ENCODE results near the gene PDE4D.

Gene PDE4D

GRCh38 chr5:59234236-59234635, 659.3 kb downstream of the PDE4D start:
- in situ Hi-C loops (cut with MboI; ENCODE audit: low pct_unique_long_range_greater_than_20kb, low sequenced_read_pairs) = no loop called here
- no peak for DNase-seq

GRCh38 chr5:59231221-59231931, 662.1 kb downstream of the PDE4D start:
- no peak for DNase-seq
- in situ Hi-C loops (cut with MboI; ENCODE audit: low pct_unique_long_range_greater_than_20kb, low sequenced_read_pairs) = no loop called here

DNA sequence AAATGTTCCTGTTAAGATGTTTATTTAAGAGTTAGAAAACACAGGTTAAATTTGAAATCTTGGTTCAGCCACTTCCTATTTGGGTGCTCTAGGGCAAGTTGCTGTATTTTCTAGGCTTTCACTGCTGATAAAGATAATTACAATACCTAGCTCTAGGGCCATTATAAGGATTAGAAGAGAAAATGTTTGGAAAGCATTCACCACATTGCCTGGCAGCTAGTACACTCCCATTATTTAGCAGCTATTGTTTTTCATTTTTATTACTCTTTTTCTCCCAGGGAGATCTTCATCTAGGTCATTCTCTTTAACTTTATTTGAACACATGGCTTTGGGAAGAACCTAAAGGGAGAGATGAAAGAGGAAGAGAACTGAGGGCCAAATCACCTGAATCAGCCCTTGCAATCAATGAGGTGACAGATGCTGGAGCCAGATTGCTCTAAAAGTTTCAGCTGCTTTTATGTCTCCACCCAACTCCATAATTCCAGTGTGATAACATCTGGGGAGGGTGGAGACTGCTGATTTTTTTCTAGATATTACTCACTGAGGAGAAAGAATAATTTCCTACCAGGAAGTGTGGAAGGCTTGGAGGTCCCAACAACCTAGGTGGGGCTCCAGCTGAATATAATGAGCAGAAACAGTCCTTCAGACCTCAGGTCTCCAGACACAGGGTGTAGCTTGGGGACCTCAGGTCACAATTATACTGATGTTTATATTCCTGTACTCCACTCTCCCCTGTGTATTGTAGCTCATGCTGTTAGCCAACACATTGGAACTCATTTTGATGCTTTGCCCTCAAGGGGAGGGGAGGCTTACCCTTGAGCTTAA, 670.6 kb downstream of the PDE4D start:
- in situ Hi-C loops (cut with MboI; ENCODE audit: low pct_unique_long_range_greater_than_20kb, low sequenced_read_pairs) = loop anchor here (25.0 kb wide), 1 partner anchor 139 kb away; no protein-coding TSS in a partner anchor
- peak; percentile 14 for DNase-seq

- in situ Hi-C loops (cut with MboI; ENCODE audit: low pct_unique_long_range_greater_than_20kb, low sequenced_read_pairs) = loop anchor here (25.0 kb wide), 1 partner anchor 141 kb away; no protein-coding TSS in a partner anchor
- DNase-seq = no peak
These were observed 671.8 kb downstream of the PDE4D start for GRCh38 chr5:59221769-59222168.

GRCh38 chr5:59218424-59219045, 675.0 kb downstream of the PDE4D start:
- DNase-seq = peak; percentile 31
- in situ Hi-C loops (cut with MboI; ENCODE audit: low pct_unique_long_range_greater_than_20kb, low sequenced_read_pairs) = loop anchor here (25.0 kb wide), 1 partner anchor 144 kb away; no protein-coding TSS in a partner anchor

- DNase-seq = no peak
- in situ Hi-C loops (cut with MboI; ENCODE audit: low pct_unique_long_range_greater_than_20kb, low sequenced_read_pairs) = loop anchor here (25.0 kb wide), 1 partner anchor 145 kb away; no protein-coding TSS in a partner anchor
These were observed 676.7 kb downstream of the PDE4D start for GRCh38 chr5:59216841-59217240.

- in situ Hi-C loops (cut with MboI; ENCODE audit: low pct_unique_long_range_greater_than_20kb, low sequenced_read_pairs) = loop anchor here (25.0 kb wide), 1 partner anchor 150 kb away; no protein-coding TSS in a partner anchor
- no peak for DNase-seq
These were observed 680.9 kb downstream of the PDE4D start for GRCh38 chr5:59212596-59212995.

- in situ Hi-C loops (cut with MboI; ENCODE audit: low pct_unique_long_range_greater_than_20kb, low sequenced_read_pairs) = loop anchor here (25.0 kb wide), 1 partner anchor 152 kb away; no protein-coding TSS in a partner anchor
These were observed 683.7 kb downstream of the PDE4D start for GRCh38 chr5:59209758-59210359.

DNA sequence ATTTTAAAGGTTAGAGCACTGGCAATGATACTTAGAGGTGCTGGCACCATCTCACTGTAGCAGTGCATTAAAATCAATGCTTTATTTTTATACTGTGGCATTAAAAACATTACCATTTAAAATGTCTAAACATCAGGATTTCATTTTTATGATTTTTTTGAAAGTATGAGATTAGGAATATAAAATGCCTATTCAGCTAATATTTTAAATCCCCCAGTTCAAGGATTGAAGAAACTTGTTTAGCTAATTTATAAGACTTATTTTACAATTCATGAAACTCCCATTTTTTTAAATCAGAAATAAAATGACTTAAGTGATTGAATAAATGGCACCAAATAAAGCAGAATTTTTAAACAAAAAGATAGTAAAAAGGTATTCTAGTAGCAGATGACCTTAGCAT, 685.1 kb downstream of the PDE4D start:
- in situ Hi-C loops (cut with MboI; ENCODE audit: low pct_unique_long_range_greater_than_20kb, low sequenced_read_pairs) = loop anchor here (25.0 kb wide), 1 partner anchor 154 kb away; no protein-coding TSS in a partner anchor
- no peak for DNase-seq

More at GRCh38 chr5:59209758-59210359, 683.7 kb downstream of the PDE4D start:
- no peak for DNase-seq

DNA sequence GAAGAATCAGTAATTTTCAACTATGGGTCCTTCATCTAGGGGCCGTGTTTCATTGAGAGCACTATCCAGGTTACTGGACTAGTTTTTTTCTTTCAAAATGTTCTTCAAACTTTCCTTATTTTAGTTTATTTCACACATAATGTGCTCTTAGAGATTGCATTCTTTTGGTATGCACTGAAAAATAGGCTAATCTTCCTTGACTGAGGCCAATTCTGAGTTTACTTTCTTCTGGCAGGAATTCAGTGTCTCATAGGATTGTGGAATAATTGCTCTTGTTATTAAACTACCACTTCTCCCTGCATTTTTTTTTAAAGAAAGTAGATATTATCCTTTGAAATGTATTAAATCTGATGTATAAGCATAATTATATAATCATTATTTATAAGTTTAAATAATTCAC, 686.1 kb downstream of the PDE4D start:
- in situ Hi-C loops (cut with MboI; ENCODE audit: low pct_unique_long_range_greater_than_20kb, low sequenced_read_pairs) = loop anchor here (25.0 kb wide), 1 partner anchor 155 kb away; no protein-coding TSS in a partner anchor
- DNase-seq = no peak

GRCh38 chr5:59206132-59206581, 687.4 kb downstream of the PDE4D start:
- no peak for DNase-seq
- in situ Hi-C loops (cut with MboI; ENCODE audit: low pct_unique_long_range_greater_than_20kb, low sequenced_read_pairs) = loop anchor here (25.0 kb wide), 1 partner anchor 156 kb away; no protein-coding TSS in a partner anchor

DNA sequence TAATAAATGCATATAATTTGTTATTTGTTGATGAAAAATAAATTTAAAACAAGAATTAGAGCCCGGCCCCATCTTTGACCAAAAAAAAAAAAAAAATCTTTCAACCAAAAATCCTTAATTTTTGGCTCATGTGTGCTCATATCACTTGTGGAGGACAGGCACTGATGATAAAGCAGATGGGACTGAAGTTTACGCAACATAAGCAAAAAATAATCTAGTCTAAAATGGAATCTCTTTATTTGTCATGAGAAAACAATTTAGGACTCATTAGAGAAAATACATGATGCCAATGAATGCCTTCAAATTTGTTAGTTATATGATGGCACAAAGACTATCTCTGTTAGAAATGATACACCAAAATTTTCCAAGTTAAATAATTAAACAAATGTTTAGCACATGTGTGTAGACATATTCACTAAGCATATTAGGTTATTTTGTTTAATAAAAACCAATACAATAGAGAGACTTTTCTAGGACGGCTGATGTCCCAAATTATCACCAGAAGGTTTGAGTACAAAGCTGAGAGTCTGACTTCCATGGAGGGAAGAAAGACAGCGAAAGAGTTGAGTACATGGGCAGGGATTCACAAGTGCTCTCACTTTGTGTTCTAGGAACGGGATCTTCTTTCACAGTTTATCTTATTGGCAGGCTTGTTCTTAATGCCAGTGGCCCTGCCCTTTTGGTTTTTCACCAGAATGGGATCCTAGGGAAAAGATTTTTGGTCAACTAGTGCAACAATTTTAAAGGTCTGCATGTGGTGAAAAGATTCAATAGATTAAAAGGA, 689.2 kb downstream of the PDE4D start:
- no peak for DNase-seq
- in situ Hi-C loops (cut with MboI; ENCODE audit: low pct_unique_long_range_greater_than_20kb, low sequenced_read_pairs) = loop anchor here (25.0 kb wide), 1 partner anchor 158 kb away; no protein-coding TSS in a partner anchor

DNA sequence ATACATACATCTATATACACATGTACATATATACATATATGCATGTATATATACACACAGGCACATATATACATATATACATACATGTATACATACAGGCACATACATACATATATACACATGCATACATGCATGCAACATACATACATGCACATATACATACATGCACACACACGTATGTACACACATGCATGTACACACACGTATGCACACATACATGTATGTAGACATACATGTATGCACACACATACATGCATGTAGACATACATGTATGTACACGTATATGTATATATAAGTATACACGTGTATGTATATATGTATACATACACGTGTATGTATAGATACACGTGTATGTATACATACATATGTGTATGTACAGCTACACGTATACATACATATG, 693.7 kb downstream of the PDE4D start:
- no peak for DNase-seq
- in situ Hi-C loops (cut with MboI; ENCODE audit: low pct_unique_long_range_greater_than_20kb, low sequenced_read_pairs) = loop anchor here (25.0 kb wide), 1 partner anchor 162 kb away; no protein-coding TSS in a partner anchor

GRCh38 chr5:59198832-59199231, 694.7 kb downstream of the PDE4D start:
- in situ Hi-C loops (cut with MboI; ENCODE audit: low pct_unique_long_range_greater_than_20kb, low sequenced_read_pairs) = no loop called here
- DNase-seq = no peak

DNA sequence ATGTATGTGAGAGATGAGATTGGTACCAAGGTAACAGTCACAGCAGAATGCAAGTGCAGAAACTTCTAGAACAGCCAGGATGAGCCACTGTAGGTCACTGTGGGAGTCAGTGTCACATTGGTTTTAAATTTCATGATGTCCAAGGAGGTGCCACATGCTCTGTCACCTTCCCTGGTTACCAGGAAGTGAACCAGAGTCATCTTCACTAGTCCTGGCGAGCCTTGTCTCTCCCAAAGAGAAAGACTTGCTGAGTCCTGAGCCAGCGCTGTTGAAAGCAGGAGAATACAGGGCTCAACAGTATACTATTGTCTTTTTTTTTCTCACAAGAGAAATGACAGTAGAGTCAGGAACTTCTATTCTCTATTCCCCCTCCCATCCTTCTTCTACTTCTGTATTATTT, 695.2 kb downstream of the PDE4D start:
- DNase-seq = no peak
- in situ Hi-C loops (cut with MboI; ENCODE audit: low pct_unique_long_range_greater_than_20kb, low sequenced_read_pairs) = no loop called here

GRCh38 chr5:59197911-59198310, 695.6 kb downstream of the PDE4D start:
- in situ Hi-C loops (cut with MboI; ENCODE audit: low pct_unique_long_range_greater_than_20kb, low sequenced_read_pairs) = no loop called here
- DNase-seq = no peak

DNA sequence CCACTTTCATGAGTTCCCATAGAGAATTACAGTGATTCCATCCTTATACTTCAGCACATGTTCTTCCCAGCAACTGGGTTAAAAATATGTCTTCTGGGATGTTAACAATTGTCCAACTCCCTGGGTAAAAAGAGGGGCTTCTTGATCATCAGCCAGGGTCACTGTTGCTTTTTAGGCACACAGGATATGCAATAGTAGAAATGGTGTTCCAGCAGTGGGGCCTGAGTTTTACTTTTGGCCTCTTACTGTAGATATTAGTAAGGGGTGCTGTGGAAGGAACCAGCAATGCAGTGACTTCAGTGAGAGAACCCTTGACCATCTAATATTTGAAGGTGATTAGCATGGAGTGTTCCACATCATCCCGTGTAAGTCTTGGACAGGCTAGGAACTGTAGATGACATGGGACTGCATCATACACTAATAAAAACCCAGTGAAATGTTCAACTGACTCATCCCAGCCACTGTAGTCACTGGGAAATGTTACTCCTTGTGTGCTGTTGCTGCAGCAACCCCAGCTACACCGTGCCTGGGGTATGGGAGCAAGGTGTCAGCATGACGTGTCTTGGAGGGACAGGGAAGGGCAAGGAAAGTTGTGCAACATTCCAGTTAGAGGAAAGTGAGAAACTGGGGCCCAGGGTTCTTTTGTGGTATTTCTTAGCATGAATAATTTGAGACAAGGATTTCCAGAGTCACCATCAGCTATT, 699.8 kb downstream of the PDE4D start:
- in situ Hi-C loops (cut with MboI; ENCODE audit: low pct_unique_long_range_greater_than_20kb, low sequenced_read_pairs) = no loop called here
- no peak for DNase-seq

- in situ Hi-C loops (cut with MboI; ENCODE audit: low pct_unique_long_range_greater_than_20kb, low sequenced_read_pairs) = no loop called here
- no peak for DNase-seq
These were observed 702.8 kb downstream of the PDE4D start for GRCh38 chr5:59190746-59191145.
